ENCODE results near the gene MOCS2.

MOCS2 gene

DNA sequence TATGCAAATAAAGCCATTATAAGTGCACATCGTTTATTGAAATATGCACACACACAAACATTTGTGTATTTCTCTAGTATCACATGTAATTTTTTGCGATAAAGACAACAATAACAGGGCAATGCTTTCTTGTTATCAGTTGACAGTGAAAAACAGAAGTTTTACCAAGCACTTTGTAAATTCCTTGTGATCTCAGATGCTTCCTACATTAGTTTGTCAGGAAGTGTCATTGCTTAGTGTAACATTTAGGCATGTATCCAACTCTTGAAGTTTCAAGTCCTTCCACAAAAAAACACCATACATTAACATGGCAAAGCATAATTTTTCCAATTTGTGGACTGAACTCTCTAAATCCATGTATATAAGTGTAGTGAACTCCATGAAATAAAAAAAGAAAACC is 46.4 kb downstream of the MOCS2 start:
- H3K27ac Mint-ChIP-seq = no peak overlapping the region
- no peaks in the 10 kb centered on the region for H3K4me1 Mint-ChIP-seq
- H3K27me3 Mint-ChIP-seq (ENCODE audit: low read depth, poor library complexity) = peaks cover 7% of the 10 kb centered on the region
- H3K4me3 Mint-ChIP-seq = no peak overlapping the region
- DNase-seq = no peak
- H3K9me3 Mint-ChIP-seq = no peaks in the 10 kb centered on the region
- TF ChIP-seq, protein P1, sequence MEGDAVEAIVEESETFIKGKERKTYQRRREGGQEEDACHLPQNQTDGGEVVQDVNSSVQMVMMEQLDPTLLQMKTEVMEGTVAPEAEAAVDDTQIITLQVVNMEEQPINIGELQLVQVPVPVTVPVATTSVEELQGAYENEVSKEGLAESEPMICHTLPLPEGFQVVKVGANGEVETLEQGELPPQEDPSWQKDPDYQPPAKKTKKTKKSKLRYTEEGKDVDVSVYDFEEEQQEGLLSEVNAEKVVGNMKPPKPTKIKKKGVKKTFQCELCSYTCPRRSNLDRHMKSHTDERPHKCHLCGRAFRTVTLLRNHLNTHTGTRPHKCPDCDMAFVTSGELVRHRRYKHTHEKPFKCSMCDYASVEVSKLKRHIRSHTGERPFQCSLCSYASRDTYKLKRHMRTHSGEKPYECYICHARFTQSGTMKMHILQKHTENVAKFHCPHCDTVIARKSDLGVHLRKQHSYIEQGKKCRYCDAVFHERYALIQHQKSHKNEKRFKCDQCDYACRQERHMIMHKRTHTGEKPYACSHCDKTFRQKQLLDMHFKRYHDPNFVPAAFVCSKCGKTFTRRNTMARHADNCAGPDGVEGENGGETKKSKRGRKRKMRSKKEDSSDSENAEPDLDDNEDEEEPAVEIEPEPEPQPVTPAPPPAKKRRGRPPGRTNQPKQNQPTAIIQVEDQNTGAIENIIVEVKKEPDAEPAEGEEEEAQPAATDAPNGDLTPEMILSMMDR (IDR thresholded peaks at IDR 0.05) = no peak
- no peaks in the 10 kb centered on the region for H3K36me3 Mint-ChIP-seq (ENCODE audit: low read depth)

DNA sequence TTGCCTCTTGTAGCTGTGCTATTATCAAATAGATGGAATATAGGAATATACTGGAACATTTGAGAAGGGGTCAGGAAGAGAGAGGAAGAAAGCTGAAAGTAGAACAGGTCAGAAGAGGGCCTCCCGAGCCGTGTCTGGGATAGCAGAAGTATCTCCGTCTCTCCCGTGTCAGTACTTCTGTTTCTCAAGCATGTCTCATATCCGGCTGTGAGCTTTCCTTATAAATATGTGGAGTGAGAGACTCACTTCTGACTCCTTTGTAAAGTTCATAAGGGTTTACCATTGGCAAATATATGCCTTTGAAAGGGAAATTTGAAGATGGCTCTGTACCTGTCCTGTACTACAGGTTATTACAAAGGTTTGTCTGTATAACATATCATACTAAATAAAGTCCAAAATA is 50.3 kb downstream of the MOCS2 start:
- H3K27ac Mint-ChIP-seq = no peak overlapping the region
- no peaks in the 10 kb centered on the region for H3K27me3 Mint-ChIP-seq (ENCODE audit: low read depth, poor library complexity)
- no peak for DNase-seq
- H3K9me3 Mint-ChIP-seq = no peaks in the 10 kb centered on the region
- no peaks in the 10 kb centered on the region for H3K4me1 Mint-ChIP-seq
- H3K4me3 Mint-ChIP-seq = no peak overlapping the region
- no peaks in the 10 kb centered on the region for H3K36me3 Mint-ChIP-seq (ENCODE audit: low read depth)
- TF ChIP-seq, protein P1 (IDR thresholded peaks at IDR 0.05) = no peak

DNA sequence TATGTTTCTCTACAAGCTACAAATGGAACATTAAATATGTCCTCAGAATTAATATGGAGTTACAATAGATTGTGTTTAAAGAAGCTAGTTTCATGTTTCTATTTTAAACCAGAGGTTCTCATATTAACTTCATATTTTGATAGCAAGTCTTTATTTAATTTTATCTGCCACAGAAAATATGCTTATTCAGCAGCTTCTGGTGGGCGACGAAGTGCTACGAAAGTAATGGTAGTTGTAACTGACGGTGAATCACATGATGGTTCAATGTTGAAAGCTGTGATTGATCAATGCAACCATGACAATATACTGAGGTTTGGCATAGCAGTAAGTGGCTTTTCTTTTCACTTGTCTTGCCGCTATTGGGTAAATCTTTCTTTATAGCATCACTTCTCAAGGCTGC is 54.2 kb downstream of the MOCS2 start:
- no peaks in the 10 kb centered on the region for H3K36me3 Mint-ChIP-seq (ENCODE audit: low read depth)
- no peaks in the 10 kb centered on the region for H3K4me1 Mint-ChIP-seq
- peaks cover 2% of the 10 kb centered on the region for H3K27me3 Mint-ChIP-seq (ENCODE audit: low read depth, poor library complexity)
- no peak overlapping the region for H3K4me3 Mint-ChIP-seq
- no peak for DNase-seq
- H3K9me3 Mint-ChIP-seq = no peaks in the 10 kb centered on the region
- no peak overlapping the region for H3K27ac Mint-ChIP-seq
- TF ChIP-seq, protein P1 (IDR thresholded peaks at IDR 0.05) = no peak

DNA sequence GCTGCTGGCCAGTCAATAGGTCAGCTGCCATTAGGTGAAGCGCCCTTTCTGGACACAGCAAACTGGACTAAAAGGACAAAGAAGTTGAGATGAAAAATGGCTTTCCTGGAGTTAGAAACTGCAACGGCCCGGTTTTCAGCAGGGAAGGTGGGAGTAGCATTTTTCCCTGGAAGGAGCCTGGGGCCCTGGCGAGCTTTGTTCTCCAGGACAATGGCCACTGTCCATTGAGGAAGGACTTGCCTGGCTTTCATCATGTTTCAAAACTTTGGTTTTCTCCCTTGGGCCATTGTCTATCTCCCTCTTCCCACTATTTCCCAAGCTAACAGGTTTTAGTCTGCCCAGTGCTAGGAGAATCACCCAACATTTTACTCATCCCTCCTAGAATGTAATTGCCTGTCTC is 56.2 kb downstream of the MOCS2 start:
- no peak overlapping the region for H3K4me3 Mint-ChIP-seq
- H3K27ac Mint-ChIP-seq = no peak overlapping the region
- H3K9me3 Mint-ChIP-seq = no peaks in the 10 kb centered on the region
- no peaks in the 10 kb centered on the region for H3K4me1 Mint-ChIP-seq
- no peak for DNase-seq
- H3K36me3 Mint-ChIP-seq (ENCODE audit: low read depth) = no peaks in the 10 kb centered on the region
- TF ChIP-seq, protein P1 (IDR thresholded peaks at IDR 0.05) = no peak
- H3K27me3 Mint-ChIP-seq (ENCODE audit: low read depth, poor library complexity) = peaks cover 4% of the 10 kb centered on the region

DNA sequence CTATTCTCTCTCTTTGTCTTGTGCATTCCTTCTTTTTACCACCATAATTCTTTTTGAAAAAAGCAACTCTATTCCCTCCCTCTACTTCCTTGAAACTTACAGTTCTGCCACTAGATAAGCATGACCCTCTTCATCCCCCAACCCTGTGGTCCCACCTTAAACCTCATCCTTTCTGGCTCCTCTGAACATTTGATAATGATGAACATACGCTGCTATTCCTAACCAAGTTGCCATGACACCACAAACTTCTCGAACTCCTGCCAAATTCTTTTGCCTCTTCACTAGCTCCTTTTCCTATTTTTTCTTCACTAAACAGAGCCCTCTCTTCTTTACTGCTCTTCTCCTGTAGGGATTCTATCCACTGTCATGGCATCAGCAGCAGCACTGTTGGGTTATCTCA is 57.1 kb downstream of the MOCS2 start:
- Mint-ChIP-seq H3K4me1 (no peaks in the 10 kb centered on the region), H3K9me3 (no peaks in the 10 kb centered on the region), H3K27ac (no peak overlapping the region), H3K27me3 (ENCODE audit: low read depth, poor library complexity) (peaks cover 4% of the 10 kb centered on the region), H3K4me3 (no peak overlapping the region), H3K36me3 (ENCODE audit: low read depth) (no peaks in the 10 kb centered on the region)
- TF ChIP-seq, protein P1 (IDR thresholded peaks at IDR 0.05) = no peak
- no peak for DNase-seq

DNA sequence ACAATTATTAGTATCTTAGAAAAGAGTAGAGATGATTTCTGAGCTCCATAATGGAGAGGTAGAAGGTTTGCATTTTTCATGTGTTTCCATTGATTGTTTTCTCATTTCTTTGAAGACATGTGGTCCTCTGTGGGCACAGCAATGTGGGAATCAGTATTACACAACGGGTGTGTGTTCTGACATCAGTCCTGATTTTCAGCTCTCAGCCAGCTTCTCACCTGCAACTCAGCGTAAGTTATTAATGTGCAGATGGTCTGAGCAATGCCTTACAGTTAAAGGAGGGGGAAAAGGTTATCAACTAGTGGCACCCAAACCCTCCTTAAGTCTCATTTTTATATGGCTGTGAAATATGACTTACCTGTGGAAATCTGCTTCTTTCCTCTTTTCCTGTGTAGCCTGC is 61.3 kb downstream of the MOCS2 start:
- H3K4me1 Mint-ChIP-seq = no peaks in the 10 kb centered on the region
- H3K9me3 Mint-ChIP-seq = no peaks in the 10 kb centered on the region
- no peak overlapping the region for H3K27ac Mint-ChIP-seq
- no peak for DNase-seq
- peaks cover 8% of the 10 kb centered on the region for H3K27me3 Mint-ChIP-seq (ENCODE audit: low read depth, poor library complexity)
- H3K36me3 Mint-ChIP-seq (ENCODE audit: low read depth) = no peaks in the 10 kb centered on the region
- H3K4me3 Mint-ChIP-seq = no peak overlapping the region
- TF ChIP-seq, protein P1 (IDR thresholded peaks at IDR 0.05) = no peak

Data from nephron progenitor cell (in vitro differentiated cells).